Fibroblast of skin of scalp (primary cell): Measurements from ENCODE around the gene ARL6IP4.

Experiments
- DNase-seq: peaks from one replicate; pipeline ENCODE4 v3.0.0-alpha.2; 2013

ARL6IP4 gene

GRCh38 chr12:122991623-122992275 lies 11.3 kb downstream of the ARL6IP4 start:
- DNase-seq, result no peak

GRCh38 chr12:122992386-122992785 lies 11.9 kb downstream of the ARL6IP4 start:
- no peak for DNase-seq

GRCh38 chr12:122994140-122994675 lies 13.7 kb downstream of the ARL6IP4 start:
- DNase-seq, result no peak

- DNase-seq, result no peak
Observed at GRCh38 chr12:122994781-122995502, 14.5 kb downstream of the ARL6IP4 start.

- DNase-seq, result no peak
Observed at GRCh38 chr12:122995503-122996187, 15.2 kb downstream of the ARL6IP4 start.

GRCh38 chr12:122996188-122996601 lies 15.7 kb downstream of the ARL6IP4 start:
- no peak for DNase-seq

GRCh38 chr12:122996621-122997342 lies 16.3 kb downstream of the ARL6IP4 start:
- no peak for DNase-seq

- DNase-seq, result no peak
Observed at GRCh38 chr12:122997343-122998250, 17.1 kb downstream of the ARL6IP4 start.

GRCh38 chr12:122998316-122998715 lies 17.8 kb downstream of the ARL6IP4 start:
- no peak for DNase-seq

GRCh38 chr12:122999196-122999946 lies 18.9 kb downstream of the ARL6IP4 start:
- DNase-seq, result no peak

- no peak for DNase-seq
Observed at GRCh38 chr12:122999986-123000420, 19.5 kb downstream of the ARL6IP4 start.

GRCh38 chr12:123000578-123000977 lies 20.1 kb downstream of the ARL6IP4 start:
- no peak for DNase-seq

GRCh38 chr12:123001464-123001863 lies 21.0 kb downstream of the ARL6IP4 start:
- no peak for DNase-seq

- DNase-seq, result no peak
Observed at GRCh38 chr12:123003257-123003656, 22.8 kb downstream of the ARL6IP4 start.

- DNase-seq, result no peak
Observed at GRCh38 chr12:123004287-123004686, 23.8 kb downstream of the ARL6IP4 start.

- no peak for DNase-seq
Observed at GRCh38 chr12:123005081-123005626, 24.7 kb downstream of the ARL6IP4 start.

GRCh38 chr12:123006977-123007376 lies 26.5 kb downstream of the ARL6IP4 start:
- peak; percentile 33 for DNase-seq

- no peak for DNase-seq
Observed at GRCh38 chr12:123010110-123010509, 29.6 kb downstream of the ARL6IP4 start.

- no peak for DNase-seq
Observed at GRCh38 chr12:123010681-123011080, 30.2 kb downstream of the ARL6IP4 start.

GRCh38 chr12:123011701-123012100 lies 31.2 kb downstream of the ARL6IP4 start:
- DNase-seq, result no peak
